Neural cell (in vitro differentiated cells): Measurements from ENCODE around the gene OOEP. TPM values are rescaled to one million over a fixed set of nuclear protein-coding genes. Genes with fewer than 3 reads are reported as not detected.

Experiments
- H2AFZ ChIP-seq: fragments of 200-600, 300-800 bp; sonication (generic), shearing (Covaris generic); 2 replicates; pipeline ENCODE4 v1.6.0; 2014; ENCODE audit warnings: low read depth, mild to moderate bottlenecking, antibody characterized with exemption, low read length, moderate library complexity
- H3F3A ChIP-seq: fragments of 200-600 bp; shearing (Covaris generic); 2 replicates; pipeline ENCODE4 v1.6.1; 2016; ENCODE audit warnings: mild to moderate bottlenecking, moderate library complexity, mixed read lengths, antibody characterized with exemption, low read length; ENCODE audit not compliant: insufficient read depth, poor library complexity, severe bottlenecking
- H3K27ac ChIP-seq: fragments of 200-600, 300-800 bp; sonication (generic), shearing (Covaris generic); 2 replicates; pipeline ENCODE4 v1.5.1; 2014; ENCODE audit warnings: mild to moderate bottlenecking, low read length, moderate library complexity
- H3K27me3 ChIP-seq: fragments of 300-800, 200-600 bp; sonication (generic), shearing (Covaris generic); 2 replicates; pipeline ENCODE4 v1.6.0; 2014; ENCODE audit warnings: mild to moderate bottlenecking, low read depth, low read length, moderate library complexity; ENCODE audit not compliant: insufficient read depth
- H3K36me3 ChIP-seq: fragments of 300-800, 200-600 bp; sonication (generic), shearing (Covaris generic); 2 replicates; pipeline ENCODE4 v1.5.1; 2014; ENCODE audit warnings: mild to moderate bottlenecking, antibody characterized with exemption, low read length, moderate library complexity; ENCODE audit not compliant: insufficient read depth
- H3K4me2 ChIP-seq: fragments of 300-800, 200-600 bp; sonication (generic), shearing (Covaris generic); 2 replicates; pipeline ENCODE4 v1.6.0; 2014; ENCODE audit warnings: mild to moderate bottlenecking, low read length
- H3K4me3 ChIP-seq: fragments of 300-800, 200-600 bp; sonication (generic), shearing (Covaris generic); 2 replicates; pipeline ENCODE4 v1.5.1; 2014; ENCODE audit warnings: mild to moderate bottlenecking, low read length, moderate library complexity
- H3K79me2 ChIP-seq: fragments of 200-600 bp; shearing (Covaris generic); replicated peaks from 2 replicates; pipeline ENCODE4 v1.6.0; 2014; ENCODE audit warnings: mild to moderate bottlenecking, low read length, moderate library complexity; ENCODE audit not compliant: insufficient read depth
- H3K9ac ChIP-seq: fragments of 300-800, 200-600 bp; sonication (generic), shearing (Covaris generic); 2 replicates; pipeline ENCODE4 v1.6.1; 2016; ENCODE audit warnings: mild to moderate bottlenecking, low read length, mixed read lengths
- H3K9me2 ChIP-seq: fragments of 200-600 bp; shearing (Covaris generic); 2 replicates; pipeline ENCODE4 v1.6.1; 2016; ENCODE audit warnings: mild to moderate bottlenecking, low read length, mixed read lengths; ENCODE audit not compliant: insufficient read depth
- H3K9me3 ChIP-seq: fragments of 200-600, 300-800 bp; sonication (generic), shearing (Covaris generic); 2 replicates; pipeline ENCODE4 v1.6.1; 2016; ENCODE audit warnings: mild to moderate bottlenecking, mixed run types, low read length, moderate library complexity, mixed read lengths
- H4K20me1 ChIP-seq: fragments of 200-600 bp; shearing (Covaris generic); 2 replicates; pipeline ENCODE4 v1.6.1; 2016; ENCODE audit warnings: mild to moderate bottlenecking, mixed run types; ENCODE audit not compliant: insufficient read depth
- EP300 ChIP-seq: fragments of 450-650 bp; conservative IDR thresholded peaks from 2 replicates; pipeline ENCODE4 v1.6.1; 2014; ENCODE audit warnings: antibody characterized with exemption, mild to moderate bottlenecking, moderate library complexity; ENCODE audit not compliant: poor library complexity, severe bottlenecking
- EZH2 ChIP-seq: fragments of 200-600, 300-800 bp; shearing (Covaris generic), sonication (generic); IDR thresholded peaks from 2 replicates; pipeline ENCODE4 v1.6.1; 2014; ENCODE audit warnings: antibody characterized with exemption, low read length, borderline replicate concordance, mild to moderate bottlenecking; ENCODE audit not compliant: insufficient read depth, poor library complexity, severe bottlenecking
- MXI1 ChIP-seq: fragments of 450-650 bp; conservative IDR thresholded peaks from 2 replicates; pipeline ENCODE4 v1.6.1; 2014; ENCODE audit warnings: antibody characterized with exemption, mild to moderate bottlenecking; ENCODE audit not compliant: poor library complexity, severe bottlenecking
- POLR2AphosphoS5 ChIP-seq: IDR thresholded peaks from 2 replicates; pipeline ENCODE4 v1.6.1; 2012
- RAD21 ChIP-seq: fragments of 450-650 bp; conservative IDR thresholded peaks from 2 replicates; pipeline ENCODE4 v1.6.1; 2014; ENCODE audit warnings: antibody characterized with exemption, mild to moderate bottlenecking, moderate library complexity
- REST ChIP-seq: IDR thresholded peaks from 2 replicates; pipeline ENCODE4 v1.6.1; 2012; ENCODE audit warnings: borderline replicate concordance
- SMC3 ChIP-seq: fragments of 450-650 bp; conservative IDR thresholded peaks from 2 replicates; pipeline ENCODE4 v1.6.1; 2014; ENCODE audit warnings: antibody characterized with exemption, mild to moderate bottlenecking, moderate library complexity; ENCODE audit not compliant: poor library complexity
- TAF1 ChIP-seq: IDR thresholded peaks from 2 replicates; pipeline ENCODE4 v1.6.1; 2012; ENCODE audit warnings: low read depth
- polyA plus RNA-seq: library from polyadenylated mRNA; depleted of rRNA; stranded (reverse); fragments of >200 nt; gene quantifications from 2 replicates; pipeline ENCODE4 v1.2.3, GENCODE V29; 2014
- TF ChIP-seq, protein P1 (sequence below): fragments of 450-650 bp; IDR thresholded peaks from 2 replicates; pipeline ENCODE4 v1.5.1; 2014; ENCODE audit warnings: antibody characterized with exemption, mild to moderate bottlenecking, moderate library complexity; ENCODE audit not compliant: poor library complexity, severe bottlenecking

The OOEP gene
- polyA plus RNA-seq, 1 donor from 2014 or later, result not detected

DNA sequence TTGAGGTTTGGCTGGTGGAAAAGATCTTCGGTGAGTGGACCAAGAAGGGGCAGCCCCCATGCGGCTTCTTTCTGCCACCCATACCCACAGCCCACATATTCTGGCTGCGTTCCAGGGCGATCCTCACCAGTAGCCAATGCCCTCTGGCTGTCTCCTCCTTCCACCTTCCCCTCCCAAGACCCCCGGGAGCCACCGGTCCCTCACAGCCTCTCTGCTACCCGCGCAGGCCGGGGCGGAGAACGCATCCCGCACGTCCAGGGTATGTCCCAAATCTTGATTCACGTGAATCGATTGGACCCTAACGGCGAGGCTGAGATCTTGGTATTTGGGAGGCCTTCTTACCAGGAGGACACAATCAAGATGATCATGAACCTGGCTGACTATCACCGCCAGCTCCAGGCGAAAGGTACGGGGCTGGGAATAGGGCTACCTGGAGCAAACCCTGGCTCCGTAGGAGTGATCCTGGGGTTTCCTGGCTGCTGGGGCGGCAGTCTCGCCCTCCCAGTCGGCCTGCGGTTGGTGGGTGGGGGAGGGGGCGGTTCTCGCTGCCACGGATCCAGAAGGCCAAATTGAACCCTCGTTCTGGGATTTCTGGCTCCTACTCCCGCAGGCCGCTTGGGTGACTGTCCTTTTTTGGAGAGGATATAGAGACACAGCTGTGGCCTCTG is 6.7 kb downstream of the OOEP start:
- H3K79me2 ChIP-seq, result no peaks in the 10 kb centered on the region
- no peak for TF ChIP-seq TAF1
- no peak for TF ChIP-seq SMC3
- H3F3A ChIP-seq, result no peaks in the 10 kb centered on the region
- H3K9me3 ChIP-seq, result no peaks in the 10 kb centered on the region
- H3K4me2 ChIP-seq, result no peak overlapping the region
- H3K9ac ChIP-seq, result no peak overlapping the region
- H3K27me3 ChIP-seq, result no peaks in the 10 kb centered on the region
- no peaks in the 10 kb centered on the region for H3K36me3 ChIP-seq
- H3K4me3 ChIP-seq, result no peak overlapping the region
- no peaks in the 10 kb centered on the region for H3K9me2 ChIP-seq
- no peaks in the 10 kb centered on the region for H4K20me1 ChIP-seq
- no peak overlapping the region for H3K27ac ChIP-seq
- H2AFZ ChIP-seq, result no peak overlapping the region

DNA sequence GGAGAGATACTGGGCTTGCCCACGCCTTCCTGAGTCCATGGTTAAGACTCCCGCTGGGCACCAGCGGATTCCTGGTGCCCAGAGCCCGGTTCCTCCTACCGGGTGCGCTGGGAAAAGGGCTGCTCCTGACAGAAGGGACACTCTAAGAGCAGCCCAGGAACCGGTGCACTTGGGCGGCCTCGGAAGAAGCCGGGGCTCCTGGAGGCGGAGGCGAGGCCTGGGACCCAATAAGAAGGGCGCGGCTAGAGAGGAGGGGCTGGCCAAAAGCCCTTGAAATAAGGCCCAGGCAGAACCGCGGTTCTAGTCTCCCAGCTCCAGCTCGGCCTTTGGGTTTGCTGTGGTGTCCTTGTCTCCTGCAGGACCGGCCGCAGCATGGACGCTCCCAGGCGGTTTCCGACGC is 7.3 kb downstream of the OOEP start, which contains the start of gene KHDC3L:
Gene KHDC3L (plus strand): TSS at position 301 of the 400 bp plus-strand sequence. CDS start 72 bp downstream, at position 373.
- H3K9me2 ChIP-seq, result no peaks in the 10 kb centered on the region
- H3K27ac ChIP-seq, result no peak within 1 kb of the TSS
- TF ChIP-seq EZH2, result no peak
- no peak for TF ChIP-seq MXI1
- TF ChIP-seq, protein P1, sequence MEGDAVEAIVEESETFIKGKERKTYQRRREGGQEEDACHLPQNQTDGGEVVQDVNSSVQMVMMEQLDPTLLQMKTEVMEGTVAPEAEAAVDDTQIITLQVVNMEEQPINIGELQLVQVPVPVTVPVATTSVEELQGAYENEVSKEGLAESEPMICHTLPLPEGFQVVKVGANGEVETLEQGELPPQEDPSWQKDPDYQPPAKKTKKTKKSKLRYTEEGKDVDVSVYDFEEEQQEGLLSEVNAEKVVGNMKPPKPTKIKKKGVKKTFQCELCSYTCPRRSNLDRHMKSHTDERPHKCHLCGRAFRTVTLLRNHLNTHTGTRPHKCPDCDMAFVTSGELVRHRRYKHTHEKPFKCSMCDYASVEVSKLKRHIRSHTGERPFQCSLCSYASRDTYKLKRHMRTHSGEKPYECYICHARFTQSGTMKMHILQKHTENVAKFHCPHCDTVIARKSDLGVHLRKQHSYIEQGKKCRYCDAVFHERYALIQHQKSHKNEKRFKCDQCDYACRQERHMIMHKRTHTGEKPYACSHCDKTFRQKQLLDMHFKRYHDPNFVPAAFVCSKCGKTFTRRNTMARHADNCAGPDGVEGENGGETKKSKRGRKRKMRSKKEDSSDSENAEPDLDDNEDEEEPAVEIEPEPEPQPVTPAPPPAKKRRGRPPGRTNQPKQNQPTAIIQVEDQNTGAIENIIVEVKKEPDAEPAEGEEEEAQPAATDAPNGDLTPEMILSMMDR, result no peak
- TF ChIP-seq TAF1, result no peak
- TF ChIP-seq REST, result no peak
- TF ChIP-seq POLR2AphosphoS5, result no peak
- no peak for TF ChIP-seq SMC3
- TF ChIP-seq RAD21, result no peak
- TF ChIP-seq EP300, result no peak
- no peak within 1 kb of the TSS for H3K9ac ChIP-seq
- no peaks in the 10 kb centered on the region for H3K9me3 ChIP-seq
- H4K20me1 ChIP-seq, result no peaks in the 10 kb centered on the region
- no peaks in the 10 kb centered on the region for H3F3A ChIP-seq
- no peaks in the 10 kb centered on the region for H3K79me2 ChIP-seq
- no peak within 1 kb of the TSS for H3K4me2 ChIP-seq
- no peak within 1 kb of the TSS for H2AFZ ChIP-seq
- H3K36me3 ChIP-seq, result no peaks in the 10 kb centered on the region
- no peaks in the 10 kb centered on the region for H3K27me3 ChIP-seq
- no peak within 1 kb of the TSS for H3K4me3 ChIP-seq
